Common myeloid progenitor, CD34-positive (primary cell): ENCODE results near the gene GNAZ.

Source experiments
- CTCF ChIA-PET: fragments of 350-600 bp; sonication (Branson Sonifier 250); formaldehyde crosslinking; loops from one replicate; lab custom pipeline; 2021; ENCODE audit warnings: antibody characterized with exemption; lab: Charles Lee
- POLR2A ChIA-PET: fragments of 350-600 bp; sonication (Branson Sonifier 250); formaldehyde crosslinking; loops from one replicate; lab custom pipeline; 2021; ENCODE audit warnings: antibody characterized with exemption; lab: Charles Lee
- DNase-seq, 3 donors: peaks; one replicate each; pipeline versions ENCODE4 v3.0.0 to v3.0.0-alpha.2; 2013
- H3K27ac ChIP-seq, 2 experiments: 1 replicate in 1 of 2; 2 replicates in 1 of 2; pipeline ENCODE4 v1.7.0; 2013; ENCODE audit warnings: inconsistent platforms in 2 of 2, low read length in 2 of 2, mild to moderate bottlenecking in 2 of 2, low read depth in 1 of 2, moderate library complexity in 1 of 2; ENCODE audit not compliant: severe bottlenecking in 2 of 2, insufficient read depth in 1 of 2, poor library complexity in 1 of 2
- H3K27me3 ChIP-seq, 5 experiments: replicated peaks in 2 of 5; 1 replicate in 3 of 5; 2 replicates in 2 of 5; pipeline versions ENCODE4 v1.6.1 to v1.7.0; 2013; ENCODE audit warnings: low read length in 4 of 5, mild to moderate bottlenecking in 2 of 5, moderate library complexity in 2 of 5, inconsistent platforms in 1 of 5; ENCODE audit not compliant: insufficient read depth in 5 of 5, control insufficient read depth in 4 of 5
- H3K36me3 ChIP-seq, 4 experiments: 1 replicate in 2 of 4; 2 replicates in 2 of 4; pipeline versions ENCODE4 v1.6.1 to v1.7.0; 2013; ENCODE audit warnings: low read length in 3 of 4, control low read depth in 1 of 4, mild to moderate bottlenecking in 1 of 4; ENCODE audit not compliant: control insufficient read depth in 4 of 4, insufficient read depth in 4 of 4
- H3K4me1 ChIP-seq, 4 experiments: 1 replicate in 3 of 4; 2 replicates in 1 of 4; pipeline versions ENCODE4 v1.6.1 to v1.7.1; 2013; ENCODE audit warnings: low read length in 3 of 4, mild to moderate bottlenecking in 3 of 4, control low read depth in 1 of 4, inconsistent platforms in 1 of 4, moderate library complexity in 1 of 4; ENCODE audit not compliant: control insufficient read depth in 4 of 4, insufficient read depth in 4 of 4; ENCODE audit errors: control extremely low read depth in 1 of 4
- H3K4me3 ChIP-seq, 7 experiments: 1 replicate in 4 of 7; 2 replicates in 3 of 7; pipeline versions ENCODE4 v1.5.1 to v1.7.0; 2013; ENCODE audit warnings: mild to moderate bottlenecking in 7 of 7, low read length in 6 of 7, moderate library complexity in 6 of 7, inconsistent platforms in 2 of 7, low read depth in 2 of 7, control low read depth in 1 of 7; ENCODE audit not compliant: insufficient read depth in 4 of 7, control insufficient read depth in 1 of 7; ENCODE audit errors: extremely low read depth in 1 of 7
- H3K9me3 ChIP-seq, 5 experiments: 1 replicate in 4 of 5; 2 replicates in 1 of 5; pipeline versions ENCODE4 v1.6.1 to v1.7.1; 2013; ENCODE audit warnings: low read length in 4 of 5, mild to moderate bottlenecking in 2 of 5, inconsistent platforms in 1 of 5, low read depth in 1 of 5, moderate library complexity in 1 of 5; ENCODE audit not compliant: control insufficient read depth in 4 of 5, insufficient read depth in 2 of 5; ENCODE audit errors: control extremely low read depth in 1 of 5
- WGBS: methylation state at CpG from one replicate; pipeline ENCODE4 v1.1.5; 2013; ENCODE audit not compliant: insufficient coverage; 5-methylcytosine and 5-hydroxymethylcytosine counted together

GNAZ gene

DNA sequence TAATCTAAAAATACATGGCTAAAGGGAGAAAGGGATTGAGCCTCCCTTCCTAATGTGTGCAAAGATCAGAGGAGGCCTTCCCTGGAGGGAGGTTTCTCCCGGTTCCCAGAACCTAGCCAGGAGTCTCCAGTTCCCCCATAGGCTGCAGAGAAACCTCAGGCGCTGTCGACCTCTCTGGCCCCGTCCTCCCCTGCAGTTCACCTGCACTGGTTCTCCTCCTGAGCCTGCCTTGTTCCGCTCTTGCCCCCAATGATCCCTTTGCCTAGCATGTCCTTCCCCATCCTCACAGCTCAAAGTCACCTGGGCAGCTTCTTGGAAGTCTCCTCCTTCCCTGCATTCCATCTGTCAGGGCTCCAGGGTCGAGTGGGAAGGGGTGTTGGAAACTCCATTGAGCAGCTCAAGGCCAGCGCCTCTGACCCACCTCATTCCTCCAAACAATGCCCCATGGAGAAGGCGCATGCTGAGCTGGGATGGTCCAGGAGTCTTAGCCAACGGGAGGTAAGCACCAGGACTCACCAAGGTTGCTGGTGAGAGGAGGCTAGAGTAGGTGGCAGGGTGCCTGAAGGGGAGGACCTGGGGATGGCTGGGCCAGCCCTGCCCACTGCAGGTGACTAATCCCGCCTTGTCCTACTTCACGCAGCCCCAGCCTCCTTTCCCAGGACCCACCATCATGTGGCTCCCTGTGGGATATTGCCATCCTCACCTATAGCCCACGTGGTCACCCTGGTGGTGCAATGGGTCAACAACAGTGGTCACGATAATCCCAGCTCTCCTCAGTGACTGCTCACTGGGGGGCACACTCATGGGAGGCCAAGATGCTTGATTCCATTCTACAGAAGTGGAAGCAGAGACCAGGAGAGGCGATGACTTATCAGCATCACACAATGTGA is 56.1 kb downstream of the GNAZ start:
- Histone ChIP-seq H3K27me3 (no peaks in the 10 kb centered on the region), H3K4me3 (no peak overlapping the region), H3K9me3 (no peaks in the 10 kb centered on the region), H3K36me3 (no peaks in the 10 kb centered on the region), H3K27ac (no peak overlapping the region), H3K4me1 (peaks cover 0 to 3% (median 0%) of the 10 kb centered on the region in 4 experiments)
- ChIA-PET POLR2A (no interaction called here), CTCF (interaction anchor here (1.8 to 22.0 kb wide), 4 partner anchors 11 to 168 kb away, joined by 7 to 470 read pairs (median 8); no protein-coding TSS in a partner anchor)
- DNase-seq: no peak
- WGBS: 97% methylated on average over 9 of the region's 14 CpGs

- Histone ChIP-seq H3K36me3 (no peaks in the 10 kb centered on the region), H3K27ac (no peak overlapping the region), H3K9me3 (no peaks in the 10 kb centered on the region), H3K27me3 (no peaks in the 10 kb centered on the region), H3K4me3 (no peak overlapping the region), H3K4me1 (peaks cover 0 to 3% (median 0%) of the 10 kb centered on the region in 4 experiments)
- ChIA-PET CTCF (interaction anchor here (0.9 to 22.0 kb wide), 12 partner anchors 8 to 259 kb away, joined by 3 to 470 read pairs (median 4); no protein-coding TSS in a partner anchor), POLR2A (no interaction called here)
- no peak for DNase-seq
- 100% methylated on average over 7 of the region's 7 CpGs for WGBS
Measured at GRCh38 chr22:23127055-23127756, 56.9 kb downstream of the GNAZ start.

GRCh38 chr22:23127788-23128187 is 57.5 kb downstream of the GNAZ start:
- H3K4me3 ChIP-seq: no peak overlapping the region
- peaks cover 0 to 3% (median 0%) of the 10 kb centered on the region in 4 experiments for H3K4me1 ChIP-seq
- H3K27ac ChIP-seq: no peak overlapping the region
- DNase-seq: no peak
- 80% methylated on average over 5 of the region's 9 CpGs for WGBS
- CTCF ChIA-PET: interaction anchor here (0.7 to 22.0 kb wide), 17 partner anchors 9 to 258 kb away, joined by 3 to 470 read pairs (median 4); no protein-coding TSS in a partner anchor
- H3K36me3 ChIP-seq: no peaks in the 10 kb centered on the region
- no peaks in the 10 kb centered on the region for H3K27me3 ChIP-seq
- no peaks in the 10 kb centered on the region for H3K9me3 ChIP-seq
- POLR2A ChIA-PET: interaction anchor here (0.9 kb wide), 2 partner anchors 154 to 168 kb away, joined by 3 read pairs; no protein-coding TSS in a partner anchor

DNA sequence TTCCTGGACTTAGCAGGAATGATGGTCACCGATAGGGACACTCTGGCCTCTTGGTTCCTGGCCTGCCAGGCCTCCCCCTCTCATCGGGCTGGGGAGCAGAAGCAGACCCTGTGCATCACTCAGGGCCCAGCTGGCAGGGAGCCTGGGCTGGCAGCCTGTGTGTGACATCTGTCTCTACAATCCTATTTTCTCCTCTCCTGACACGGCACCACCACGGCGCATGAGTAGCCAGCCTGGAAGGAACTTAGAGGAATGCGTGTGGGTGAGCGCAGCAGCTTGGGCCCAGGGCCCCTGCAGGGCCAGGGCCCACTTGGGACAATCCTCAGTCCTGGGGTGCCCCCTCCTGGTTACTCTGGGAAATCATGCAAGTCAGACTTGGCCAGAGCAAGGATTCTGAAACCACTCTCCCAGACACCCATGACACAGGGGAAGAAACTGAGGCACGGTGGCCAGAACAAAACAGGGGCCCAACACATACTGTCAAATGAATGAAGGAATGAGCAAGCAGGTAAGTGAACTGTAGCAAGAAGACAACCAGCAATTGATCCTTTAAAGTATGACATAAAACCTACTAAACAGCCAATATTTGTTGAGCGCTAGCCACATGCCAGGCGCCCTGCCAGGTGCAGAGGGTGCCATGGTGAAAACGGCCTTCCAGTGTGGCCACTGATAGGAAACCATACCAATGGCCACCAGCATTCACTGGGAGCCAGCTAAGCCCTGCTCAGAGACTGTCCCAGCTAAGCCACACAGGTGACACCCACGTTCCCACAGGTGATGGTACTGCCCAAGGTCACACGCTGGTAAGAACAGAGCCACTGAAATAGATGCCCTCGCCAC is 58.2 kb downstream of the GNAZ start:
- H3K9me3 ChIP-seq: no peaks in the 10 kb centered on the region
- no peaks in the 10 kb centered on the region for H3K36me3 ChIP-seq
- H3K4me3 ChIP-seq: no peak overlapping the region
- WGBS: 50% methylated on average over 12 of the region's 14 CpGs
- DNase-seq: peak; percentile 73 to 87 (median 80)
- H3K27me3 ChIP-seq: no peaks in the 10 kb centered on the region
- ChIA-PET CTCF (interaction anchor here (0.7 to 22.0 kb wide), 17 partner anchors 9 to 181 kb away, joined by 3 to 470 read pairs (median 4); no protein-coding TSS in a partner anchor), POLR2A (interaction anchor here (0.9 kb wide), 2 partner anchors 153 to 169 kb away, joined by 3 read pairs; no protein-coding TSS in a partner anchor)
- H3K4me1 ChIP-seq: peaks cover 0 to 3% (median 0%) of the 10 kb centered on the region in 4 experiments
- H3K27ac ChIP-seq: no peak overlapping the region

GRCh38 chr22:23129149-23129548 is 58.8 kb downstream of the GNAZ start:
- ChIA-PET POLR2A (no interaction called here), CTCF (interaction anchor here (1.2 to 22.0 kb wide), 5 partner anchors 9 to 171 kb away, joined by 3 to 470 read pairs (median 6); no protein-coding TSS in a partner anchor)
- Histone ChIP-seq H3K9me3 (no peaks in the 10 kb centered on the region), H3K27me3 (no peaks in the 10 kb centered on the region), H3K27ac (no peak overlapping the region), H3K4me1 (peaks cover 0 to 3% (median 0%) of the 10 kb centered on the region in 4 experiments), H3K36me3 (no peaks in the 10 kb centered on the region), H3K4me3 (no peak overlapping the region)
- 80% methylated on average over 7 of the region's 10 CpGs for WGBS
- no peak for DNase-seq

DNA sequence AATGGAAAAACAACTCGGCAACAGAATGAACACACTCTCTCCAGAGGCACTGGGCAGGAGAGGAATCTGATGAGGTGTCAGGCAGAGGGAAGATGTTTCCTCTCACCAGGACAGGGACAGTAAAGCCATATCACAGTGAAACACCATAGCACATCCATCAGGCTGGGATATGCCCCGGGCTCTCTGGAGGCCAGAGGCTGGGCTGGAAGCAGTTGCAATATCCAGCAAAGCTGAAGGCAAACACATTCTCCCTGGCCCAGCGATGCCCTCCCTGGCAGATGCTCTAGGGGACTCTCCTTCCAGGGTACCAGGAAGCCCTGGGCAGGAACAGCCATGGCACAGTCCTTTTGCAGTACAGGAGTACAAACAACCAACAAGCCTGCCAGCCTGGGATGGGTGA is 60.4 kb downstream of the GNAZ start:
- Histone ChIP-seq H3K9me3 (no peaks in the 10 kb centered on the region), H3K4me3 (no peak overlapping the region), H3K27ac (no peak overlapping the region), H3K4me1 (peaks cover 0 to 3% (median 1%) of the 10 kb centered on the region in 4 experiments), H3K27me3 (no peaks in the 10 kb centered on the region), H3K36me3 (no peaks in the 10 kb centered on the region)
- 92% methylated on average over 3 of the region's 3 CpGs for WGBS
- CTCF ChIA-PET: interaction anchor here (1.5 to 22.0 kb wide), 2 partner anchors 9 to 173 kb away, joined by 3 to 470 read pairs; no protein-coding TSS in a partner anchor
- no peak for DNase-seq
- POLR2A ChIA-PET: no interaction called here
